ENCODE measurements around the gene MTARC1.

Gene MTARC1

GRCh38 chr1:220770245-220770913 lies 16.3 kb upstream of the MTARC1 start:
- no peak for DNase-seq

GRCh38 chr1:220772846-220773245 lies 13.9 kb upstream of the MTARC1 start:
- DNase-seq, result no peak

- peak; percentile 29 for DNase-seq
Measured at GRCh38 chr1:220775240-220775853, 11.4 kb upstream of the MTARC1 start.

GRCh38 chr1:220776254-220776653 lies 10.5 kb upstream of the MTARC1 start:
- no peak for DNase-seq

GRCh38 chr1:220776720-220777326 lies 9.9 kb upstream of the MTARC1 start:
- DNase-seq, result peak; percentile 59

- no peak for DNase-seq
Measured at GRCh38 chr1:220783453-220783852, 3.3 kb upstream of the MTARC1 start.

DNA sequence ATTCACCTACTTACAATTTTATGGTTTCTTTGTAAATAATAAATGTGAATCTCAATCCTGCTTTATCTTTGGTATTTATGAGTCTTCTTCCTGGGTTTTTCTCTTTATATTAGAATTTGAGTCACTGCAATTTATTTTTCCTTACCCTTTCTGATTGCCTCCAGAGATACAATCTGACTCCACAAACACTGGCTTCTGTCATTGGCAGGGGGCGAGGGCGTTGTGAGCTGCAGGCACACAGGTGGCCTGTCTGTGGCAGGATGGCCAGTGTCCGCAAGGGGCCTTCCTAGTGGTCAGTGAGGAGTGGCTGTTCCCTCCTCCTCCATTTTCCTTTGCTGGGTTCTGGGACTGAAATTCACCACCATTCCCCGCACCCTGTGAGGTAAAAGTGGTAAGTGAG lies 2.0 kb upstream of the MTARC1 start:
- no peak for DNase-seq

GRCh38 chr1:220785166-220786056 lies 1.3 kb upstream of the MTARC1 start:
- no peak for DNase-seq

GRCh38 chr1:220786057-220786336 lies 716 bp upstream of the MTARC1 start:
- DNase-seq, result no peak

DNA sequence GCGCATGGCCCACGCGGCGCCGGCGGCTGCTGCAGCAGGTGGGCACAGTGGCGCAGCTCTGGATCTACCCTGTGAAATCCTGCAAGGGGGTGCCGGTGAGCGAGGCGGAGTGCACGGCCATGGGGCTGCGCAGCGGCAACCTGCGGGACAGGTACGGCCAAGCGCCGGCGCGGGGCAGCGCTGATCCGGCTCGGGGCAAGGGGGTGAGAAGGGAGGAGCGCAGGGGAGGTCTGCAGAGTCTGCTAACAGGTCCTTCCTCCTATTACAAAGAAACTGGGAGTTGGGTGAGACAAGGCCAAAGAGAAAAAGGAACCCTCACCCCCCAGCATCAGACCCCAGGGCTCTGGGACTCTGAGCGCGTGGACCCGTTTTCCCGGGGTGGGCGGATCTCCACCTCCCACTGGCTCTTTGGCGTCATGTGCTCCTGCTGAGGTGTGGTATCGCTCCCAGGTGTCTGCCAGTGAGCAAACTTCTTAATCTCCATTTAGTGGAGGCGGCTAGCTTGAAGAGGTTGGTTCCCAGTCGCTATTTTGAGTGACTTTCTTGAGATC lies 431 bp downstream of the MTARC1 start:
- DNase-seq, result no peak

GRCh38 chr1:220788900-220789299 lies 2.2 kb downstream of the MTARC1 start:
- no peak for DNase-seq

DNA sequence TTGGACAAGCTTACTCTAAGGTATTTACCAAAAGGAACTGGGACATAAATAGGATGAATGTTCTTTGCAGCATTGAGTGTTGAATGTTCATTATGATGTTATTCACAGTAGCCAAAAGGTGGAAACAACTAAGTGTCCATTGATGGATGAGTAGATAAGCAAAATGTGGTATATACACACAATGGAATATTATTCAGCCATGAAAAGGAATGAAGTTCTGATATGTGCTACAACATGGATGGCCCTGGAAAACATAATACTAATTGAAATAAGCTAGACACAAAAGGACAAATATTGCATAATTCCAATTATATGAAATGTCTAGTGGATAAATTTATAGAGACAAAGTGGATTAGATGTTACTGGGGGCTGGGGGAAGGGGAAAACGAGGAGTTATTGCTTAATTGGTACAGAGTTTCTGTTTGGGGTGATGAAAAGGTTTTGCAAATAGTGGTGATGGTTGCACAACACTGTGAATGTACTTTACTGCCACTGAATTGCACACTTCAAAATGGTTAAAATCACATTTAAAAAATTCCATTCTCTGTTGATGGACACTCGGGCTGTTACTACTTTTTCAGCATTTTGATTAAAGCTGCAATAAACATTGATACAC lies 2.9 kb downstream of the MTARC1 start:
- DNase-seq, result no peak

- DNase-seq, result no peak
Measured at GRCh38 chr1:220791285-220791684, 4.6 kb downstream of the MTARC1 start.

DNA sequence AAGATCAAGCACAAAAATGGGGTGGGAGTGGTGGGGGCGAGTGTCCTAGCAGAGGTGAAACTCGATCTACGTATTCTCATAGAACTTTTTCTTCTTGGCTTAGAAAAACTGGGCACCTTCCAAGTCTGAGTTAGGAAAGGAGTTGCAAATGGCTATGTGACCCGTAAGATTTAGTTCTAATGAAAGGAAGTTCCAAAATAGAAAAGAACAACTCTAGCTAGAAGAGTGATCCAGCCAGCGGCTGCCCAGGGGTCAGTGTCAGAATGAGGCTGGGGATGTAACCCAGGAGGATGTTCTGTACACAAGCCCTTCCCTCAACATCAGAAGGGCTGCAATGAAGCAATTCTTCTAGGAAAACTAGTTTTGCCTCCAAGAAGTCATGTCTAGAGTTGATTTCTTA lies 5.2 kb downstream of the MTARC1 start:
- no peak for DNase-seq

- DNase-seq, result no peak
Measured at GRCh38 chr1:220796530-220796929, 9.8 kb downstream of the MTARC1 start.

DNA sequence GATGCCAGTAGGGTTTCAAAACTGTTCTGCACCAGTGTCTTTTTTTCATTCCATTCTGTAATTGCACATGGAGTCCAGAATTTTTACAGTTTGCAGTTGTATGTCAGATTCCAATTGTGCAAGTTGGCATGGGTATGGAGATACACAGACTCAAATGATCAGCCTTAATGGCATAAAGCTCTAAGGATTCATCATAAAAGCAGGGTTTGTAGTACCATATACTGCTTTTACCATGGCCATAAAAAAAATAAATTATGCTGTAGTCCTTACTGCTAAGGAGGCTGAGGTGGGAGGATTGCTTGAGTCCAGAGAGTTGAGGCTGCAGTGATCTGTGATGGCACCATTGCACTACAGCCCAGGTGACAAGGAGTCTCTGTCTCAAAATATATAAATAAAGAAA lies 10.3 kb downstream of the MTARC1 start:
- no peak for DNase-seq

DNA sequence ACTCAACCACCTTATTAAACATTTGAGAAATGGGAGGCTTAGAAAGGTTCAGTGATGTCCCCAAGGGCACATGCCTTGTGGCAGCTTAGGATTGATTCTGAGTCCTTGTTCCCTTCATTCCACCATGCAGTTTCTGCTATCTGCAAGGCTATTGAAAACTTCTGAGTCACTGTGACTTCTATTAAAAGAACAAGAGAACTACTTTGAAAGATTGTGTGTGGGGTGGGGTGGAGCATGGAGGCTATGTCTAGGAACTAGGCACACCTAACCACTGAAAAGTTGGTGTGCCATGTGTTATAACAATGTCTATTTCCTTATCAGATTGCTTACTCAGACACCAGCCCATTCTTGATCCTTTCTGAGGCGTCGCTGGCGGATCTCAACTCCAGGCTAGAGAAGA lies 10.8 kb downstream of the MTARC1 start:
- no peak for DNase-seq

DNA sequence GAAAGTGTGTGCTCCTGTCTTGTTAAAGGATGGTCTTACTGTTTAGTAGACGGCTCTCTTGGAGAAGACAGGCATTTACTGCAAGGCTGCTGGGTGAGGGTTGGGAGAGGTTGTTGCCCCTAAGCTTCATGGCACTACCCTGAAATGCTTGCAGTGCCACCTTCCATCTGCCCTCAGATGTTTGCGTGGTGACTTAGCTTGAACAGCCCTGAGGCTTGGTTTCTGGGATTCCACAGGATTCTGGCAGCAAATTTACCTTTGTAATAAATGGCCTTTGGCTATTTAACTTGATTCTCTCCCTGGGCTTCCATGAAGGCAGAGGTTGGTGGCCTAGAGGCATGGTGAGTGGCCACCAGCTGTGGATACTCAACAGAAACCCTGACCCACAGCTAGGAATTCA lies 11.6 kb downstream of the MTARC1 start:
- DNase-seq, result no peak

DNA sequence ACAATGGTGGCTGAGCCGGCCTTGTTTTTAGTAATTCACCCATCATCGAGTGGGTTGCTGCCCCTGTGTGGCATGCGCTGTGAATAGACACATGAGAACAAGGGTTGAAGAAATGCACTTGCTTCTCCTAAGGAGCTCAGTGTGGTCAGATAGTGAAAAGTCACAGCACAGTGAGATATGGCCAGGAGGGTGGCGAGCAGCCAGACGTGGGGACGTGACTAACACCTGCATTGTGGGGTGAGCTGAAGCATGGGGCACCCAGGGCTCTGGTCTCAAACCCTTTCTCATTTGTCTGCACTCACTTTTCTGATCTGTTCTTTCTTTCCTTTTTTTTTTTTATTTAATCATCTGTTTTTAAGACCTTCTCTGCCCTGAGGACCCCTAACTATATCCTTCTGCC lies 13.5 kb downstream of the MTARC1 start:
- no peak for DNase-seq

GRCh38 chr1:220803401-220804201 lies 16.9 kb downstream of the MTARC1 start:
- DNase-seq, result no peak

- DNase-seq, result no peak
Measured at GRCh38 chr1:220804202-220804586, 17.5 kb downstream of the MTARC1 start.

DNA sequence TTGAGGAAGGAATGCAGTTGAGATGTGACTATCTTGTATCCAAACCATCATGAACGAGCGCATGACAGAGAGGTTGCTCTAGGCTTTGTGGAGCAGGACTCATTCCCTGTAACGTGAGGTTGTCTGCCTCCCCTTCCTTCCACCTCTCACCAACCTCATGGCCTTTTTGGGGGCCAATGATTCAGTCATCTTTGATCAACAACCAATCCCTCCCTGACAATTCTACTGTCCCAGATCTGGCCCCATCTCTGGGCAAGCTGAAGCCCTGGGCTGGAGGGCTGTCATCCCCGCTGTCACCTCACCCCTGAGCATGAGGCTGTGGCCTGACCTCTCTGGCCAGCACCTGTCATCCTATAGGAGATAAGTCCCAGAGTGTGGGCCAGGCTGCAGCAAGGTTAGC lies 19.7 kb downstream of the MTARC1 start:
- DNase-seq, result no peak

Measured in activated T-cell treated with anti-CD3 and anti-CD28 coated beads, Interleukin-2, amount 50 U/mL, for 1 hour (primary cell).